ENCODE data around the gene AMOTL2.

DNA sequence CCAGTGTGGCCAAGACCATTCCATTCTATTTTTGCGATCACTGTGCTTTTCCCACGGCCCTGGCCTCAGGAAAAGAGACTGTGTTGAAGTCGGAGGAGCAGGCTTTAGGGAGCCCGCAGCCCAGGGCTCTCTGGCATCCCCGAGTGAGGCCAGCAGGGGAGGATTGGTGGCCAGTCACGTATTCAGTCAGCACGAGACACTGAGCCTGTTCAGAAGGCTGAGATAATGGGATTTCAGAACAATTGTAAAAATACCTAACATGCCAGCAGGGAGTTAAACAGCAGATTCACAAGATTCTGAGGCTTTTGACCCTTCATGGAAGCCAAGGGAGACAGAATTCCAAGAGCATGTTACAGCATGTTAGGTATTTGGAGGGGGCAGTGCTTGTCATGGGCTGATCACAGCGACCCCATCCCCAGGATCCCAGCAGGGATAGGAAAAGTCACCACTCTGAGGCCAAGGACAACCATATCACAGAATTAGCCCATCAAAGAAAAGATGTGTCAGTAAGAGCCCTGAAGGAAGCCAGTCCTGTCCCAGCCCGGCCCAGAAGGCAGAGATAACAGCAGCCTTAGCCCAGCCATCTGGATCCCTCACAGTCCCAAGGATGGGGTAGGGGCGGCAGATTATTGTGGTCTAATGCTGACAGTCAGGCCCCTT, 40.6 kb downstream of the AMOTL2 start:
- TF ChIP-seq, protein P1, sequence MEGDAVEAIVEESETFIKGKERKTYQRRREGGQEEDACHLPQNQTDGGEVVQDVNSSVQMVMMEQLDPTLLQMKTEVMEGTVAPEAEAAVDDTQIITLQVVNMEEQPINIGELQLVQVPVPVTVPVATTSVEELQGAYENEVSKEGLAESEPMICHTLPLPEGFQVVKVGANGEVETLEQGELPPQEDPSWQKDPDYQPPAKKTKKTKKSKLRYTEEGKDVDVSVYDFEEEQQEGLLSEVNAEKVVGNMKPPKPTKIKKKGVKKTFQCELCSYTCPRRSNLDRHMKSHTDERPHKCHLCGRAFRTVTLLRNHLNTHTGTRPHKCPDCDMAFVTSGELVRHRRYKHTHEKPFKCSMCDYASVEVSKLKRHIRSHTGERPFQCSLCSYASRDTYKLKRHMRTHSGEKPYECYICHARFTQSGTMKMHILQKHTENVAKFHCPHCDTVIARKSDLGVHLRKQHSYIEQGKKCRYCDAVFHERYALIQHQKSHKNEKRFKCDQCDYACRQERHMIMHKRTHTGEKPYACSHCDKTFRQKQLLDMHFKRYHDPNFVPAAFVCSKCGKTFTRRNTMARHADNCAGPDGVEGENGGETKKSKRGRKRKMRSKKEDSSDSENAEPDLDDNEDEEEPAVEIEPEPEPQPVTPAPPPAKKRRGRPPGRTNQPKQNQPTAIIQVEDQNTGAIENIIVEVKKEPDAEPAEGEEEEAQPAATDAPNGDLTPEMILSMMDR (IDR thresholded peaks at IDR 0.05; ENCODE audit: borderline replicate concordance, extremely low read depth, low read length, poor library complexity, severe bottlenecking): no peak
- no peak for TF ChIP-seq EZH2 (IDR thresholded peaks at IDR 0.05; ENCODE audit: borderline replicate concordance, low read depth, low read length, severe bottlenecking)
